Esophagus squamous epithelium (tissue), 4 donors: ENCODE measurements around the gene COQ2.

ENCODE experiments used
- CTCF ChIP-seq, 6 experiments: fragments of 450-650 bp in 4 of 6; fragments of 200-600 bp in 2 of 6; sonication (generic) in 2 of 6; IDR thresholded peaks; one replicate each; pipeline ENCODE4 v1.5.1; 2016 to 2019; ENCODE audit warnings: antibody characterized with exemption in 6 of 6, mild to moderate bottlenecking in 4 of 6, moderate library complexity in 4 of 6
- POLR2A ChIP-seq, 4 donors: fragments of 450-650 bp; IDR thresholded peaks; one replicate each; pipeline ENCODE4 v1.6.1; 2017; ENCODE audit warnings: antibody characterized with exemption in 4 of 4, mild to moderate bottlenecking in 4 of 4, moderate library complexity in 3 of 4

DNA sequence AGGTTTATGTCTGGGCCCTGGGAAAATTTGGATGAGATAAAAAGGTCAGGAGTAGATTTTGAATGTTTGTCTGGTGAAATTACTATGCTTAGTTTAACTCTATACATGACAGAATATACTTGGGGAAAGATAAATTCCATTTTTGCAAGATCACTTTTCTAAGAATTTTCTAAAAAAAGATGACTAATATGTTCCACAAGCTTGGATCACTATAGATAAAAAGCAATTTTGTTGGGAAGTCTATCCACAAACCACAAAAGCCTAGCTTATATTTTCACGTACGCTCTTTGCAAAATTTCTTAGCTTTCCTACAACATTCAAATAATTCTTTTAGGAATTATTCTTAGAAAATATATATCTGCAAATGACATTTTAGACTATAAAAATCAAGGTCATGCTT is 20.6 kb upstream of the COQ2 start:
- no peak for TF ChIP-seq CTCF (IDR thresholded peaks at IDR 0.05)
- TF ChIP-seq POLR2A (IDR thresholded peaks at IDR 0.05) = no peak
